OCI-M1 (cell line): Measurements from ENCODE around the gene HLA-DQB2.

ENCODE experiments used
- DNase-seq: peaks from one replicate; lab custom pipeline; 2025; lab: John Stamatoyannopoulos, UW

Gene HLA-DQB2

DNA sequence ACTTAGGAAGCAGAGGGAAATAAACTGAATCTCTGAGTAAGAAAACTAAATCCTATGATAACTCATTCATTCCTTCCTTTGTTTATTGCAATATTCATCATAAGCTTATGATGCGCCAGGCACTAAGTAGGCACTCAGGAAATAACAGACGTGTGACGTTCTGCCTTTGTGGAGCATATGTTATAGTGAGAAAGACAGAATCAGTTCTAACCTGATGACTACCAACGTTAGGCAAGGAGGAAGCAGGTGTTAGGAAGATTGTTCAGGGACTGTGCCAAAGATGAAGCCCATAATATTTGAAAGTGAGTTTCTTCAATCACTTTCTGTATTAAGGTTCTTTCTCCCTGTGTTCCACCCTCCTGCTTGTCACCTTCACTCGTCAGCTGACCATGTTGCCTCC, 18.6 kb downstream of the HLA-DQB2 start:
- DNase-seq = no peak

DNA sequence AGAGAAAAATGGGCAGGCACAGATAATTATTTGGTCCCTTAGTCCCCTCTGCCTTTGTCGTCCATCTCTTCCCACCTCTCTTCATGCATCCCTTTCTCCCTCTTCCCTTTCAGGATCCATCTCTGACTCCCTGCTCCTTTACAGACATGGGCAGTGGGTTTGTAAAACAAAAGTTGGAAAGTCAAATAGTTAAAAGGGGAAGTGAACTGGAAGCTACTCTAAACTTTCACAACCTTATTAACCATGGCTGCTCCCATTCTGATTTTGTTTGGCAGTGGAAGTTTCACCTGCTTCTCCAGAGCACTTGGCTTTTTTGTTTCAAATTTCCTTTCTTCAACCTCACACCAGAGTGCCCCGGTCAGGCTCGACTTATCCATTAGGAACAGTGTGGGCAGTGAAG, 21.0 kb downstream of the HLA-DQB2 start:
- no peak for DNase-seq

DNA sequence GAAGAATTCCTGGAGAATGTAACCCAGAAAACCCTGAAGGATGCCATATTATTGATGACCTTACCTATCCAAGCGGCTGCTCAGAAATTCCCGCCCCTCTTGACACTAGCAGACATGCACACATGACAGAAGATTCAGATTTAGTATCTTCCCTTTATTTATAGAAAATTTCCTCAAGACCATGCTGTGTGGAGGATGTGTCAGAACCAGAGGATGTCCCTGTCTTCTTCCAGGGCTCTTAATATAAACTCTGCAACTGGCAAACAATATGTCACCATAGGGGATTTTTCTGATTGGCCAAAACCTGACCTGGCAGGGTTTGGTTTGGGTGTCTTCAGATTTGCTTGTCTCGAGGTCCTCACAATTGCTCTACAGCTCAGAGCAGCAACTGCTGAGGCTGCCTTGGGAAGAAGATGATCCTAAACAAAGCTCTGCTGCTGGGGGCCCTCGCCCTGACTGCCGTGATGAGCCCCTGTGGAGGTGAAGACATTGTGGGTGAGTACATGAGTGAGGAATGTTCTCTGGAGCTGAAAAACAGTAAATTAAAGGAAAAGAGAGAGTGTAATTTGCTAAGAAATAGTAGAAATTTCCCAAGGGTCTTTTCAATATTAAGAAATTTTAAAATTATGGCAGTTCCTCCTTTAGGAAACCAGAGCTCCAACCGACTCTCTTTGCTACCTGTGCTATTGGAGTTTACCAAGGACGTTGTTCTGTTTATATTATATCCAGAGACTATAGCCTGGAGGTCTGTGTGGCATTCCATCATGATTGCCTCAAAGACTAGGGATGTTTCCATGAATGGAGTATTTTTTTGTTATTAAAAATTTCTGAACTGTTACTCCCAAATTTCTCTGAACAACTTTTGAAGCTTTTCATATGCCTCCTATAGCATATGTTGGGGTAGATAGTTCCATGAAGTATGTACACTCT, 22.0 kb downstream of the HLA-DQB2 start, which contains the start of gene HLA-DQA2:
TSS of gene HLA-DQA2 (plus strand) at position 361 of the 930 bp plus-strand sequence. CDS start at position 414, 53 bp downstream.
- DNase-seq = no peak

DNA sequence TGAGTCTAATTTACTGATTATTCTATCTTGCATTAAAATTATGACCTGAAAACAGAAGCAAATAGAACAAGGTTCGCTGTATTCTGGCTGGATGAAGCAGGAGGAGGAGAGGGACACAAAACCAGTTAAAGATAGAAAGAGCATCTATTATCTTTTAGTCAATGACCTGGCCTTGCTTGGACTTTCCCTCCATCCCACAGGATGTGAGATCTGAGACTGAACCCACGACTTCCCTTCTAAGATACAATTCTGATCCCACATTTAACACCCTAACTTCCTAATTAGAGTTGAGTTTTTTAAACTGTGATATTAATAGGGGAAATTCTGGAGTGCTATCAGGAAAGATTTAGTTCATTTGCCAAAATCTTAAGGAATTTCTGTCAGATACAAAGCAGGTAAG, 25.2 kb downstream of the HLA-DQB2 start:
- no peak for DNase-seq

DNA sequence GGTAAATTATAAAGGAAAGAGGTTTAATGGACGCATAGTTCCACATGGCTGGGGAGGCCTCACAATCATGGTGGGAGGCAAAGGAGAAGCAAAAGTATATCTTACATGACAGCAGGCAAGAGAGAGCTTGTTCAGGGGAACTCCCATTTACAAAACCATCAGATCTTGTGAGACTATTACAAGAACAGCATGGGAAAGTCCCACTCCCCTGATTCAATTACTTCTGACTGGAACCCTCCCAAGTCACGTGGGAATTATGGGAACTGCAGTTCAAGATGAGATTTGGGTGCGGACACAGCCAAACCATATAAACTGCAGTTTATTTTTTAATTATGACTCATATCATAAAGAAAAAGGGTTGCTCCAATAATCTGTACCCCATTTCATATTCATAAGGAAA, 44.5 kb downstream of the HLA-DQB2 start:
- no peak for DNase-seq

DNA sequence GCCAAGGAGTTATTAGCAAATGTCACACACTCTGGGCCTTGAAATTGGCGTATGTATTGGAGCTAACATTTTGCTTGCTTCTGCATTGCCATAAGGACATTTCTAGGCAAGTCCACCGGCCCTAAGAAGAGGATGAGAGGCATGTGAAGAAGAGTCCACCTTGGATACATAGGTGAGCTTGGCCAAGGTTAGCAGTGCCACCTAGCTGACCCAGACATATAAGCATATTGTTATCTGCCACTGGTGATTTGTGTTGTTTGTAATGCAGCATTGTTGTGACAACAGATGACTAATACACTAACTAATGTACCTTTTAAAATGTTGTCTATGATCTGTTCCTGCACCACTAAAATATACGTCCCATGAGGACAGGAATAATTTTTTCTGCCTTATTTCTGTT, 46.9 kb downstream of the HLA-DQB2 start:
- no peak for DNase-seq

DNA sequence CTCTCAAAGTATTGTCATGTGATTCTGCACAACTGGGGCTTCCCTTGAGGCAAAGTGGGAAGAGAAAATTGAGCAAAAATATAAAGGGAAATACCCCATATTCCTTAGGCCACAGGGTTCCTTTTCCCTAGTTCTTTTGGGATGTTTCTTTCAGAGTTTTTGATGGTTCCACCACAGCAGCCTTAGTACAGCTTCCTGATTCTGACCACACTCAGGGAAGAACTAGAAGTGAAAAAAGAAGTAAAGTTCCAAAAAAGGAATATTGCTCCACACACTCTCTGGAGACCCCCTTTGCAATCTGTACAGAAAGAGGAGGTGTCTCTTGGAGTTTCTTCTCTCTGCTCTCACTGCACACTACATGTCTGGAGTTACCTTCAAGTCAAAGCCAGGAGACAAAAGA, 50.1 kb downstream of the HLA-DQB2 start:
- DNase-seq = no peak

DNA sequence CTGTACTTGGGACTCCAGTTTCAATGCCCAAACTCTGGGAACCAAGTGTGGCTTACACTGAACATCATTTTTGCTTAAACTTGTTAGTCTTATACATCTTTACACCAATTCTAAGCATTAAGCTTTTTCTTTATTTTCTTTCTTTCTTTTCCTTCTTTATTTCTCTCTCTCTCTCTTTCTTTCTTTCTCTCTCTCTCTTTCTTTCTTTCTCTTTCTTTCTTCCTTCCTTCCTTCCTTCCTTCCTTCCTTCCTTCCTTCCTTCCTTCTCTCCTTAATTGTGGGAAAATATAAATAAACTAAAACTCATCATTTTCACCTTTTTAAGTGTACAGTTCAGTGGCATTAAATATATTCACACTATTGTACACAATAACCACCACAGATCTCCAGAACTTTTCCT, 53.7 kb downstream of the HLA-DQB2 start:
- DNase-seq = no peak
